Astrocyte of the cerebellum (primary cell): ENCODE measurements around the gene SLC22A12.

Experiments used
- DNase-seq: peaks from one replicate; pipeline ENCODE4 v3.0.0-alpha.2; 2011; ENCODE audit warnings: low read depth
- H3K4me3 ChIP-seq: 2 replicates; pipeline ENCODE4 v1.5.1; 2011; ENCODE audit warnings: mild to moderate bottlenecking, low read depth, low read length, moderate library complexity
- CTCF ChIP-seq: IDR thresholded peaks from 2 replicates; pipeline ENCODE4 v1.5.1; 2012; ENCODE audit warnings: low read length, low read depth, moderate library complexity, mild to moderate bottlenecking; ENCODE audit errors: missing control alignments
- in situ Hi-C: cut with HindIII; loops from 2 replicates; pipeline ENCODE4 v1.10.0; 2017; ENCODE audit warnings: low sequenced_read_pairs

The SLC22A12 gene

GRCh38 chr11:64603411-64604110 lies 12.5 kb downstream of the SLC22A12 start:
- no peak overlapping the region for H3K4me3 ChIP-seq
- DNase-seq = no peak
- in situ Hi-C loops = no loop called here
- no peak for TF ChIP-seq CTCF

- no peak for DNase-seq
- TF ChIP-seq CTCF = no peak
- in situ Hi-C loops = no loop called here
- no peak overlapping the region for H3K4me3 ChIP-seq
Measured at GRCh38 chr11:64604458-64605243, 13.6 kb downstream of the SLC22A12 start.

GRCh38 chr11:64605244-64605560 lies 14.2 kb downstream of the SLC22A12 start:
- no peak overlapping the region for H3K4me3 ChIP-seq

GRCh38 chr11:64605656-64606585 lies 14.9 kb downstream of the SLC22A12 start:
- in situ Hi-C loops = no loop called here
- H3K4me3 ChIP-seq = no peak overlapping the region
- no peak for DNase-seq
- no peak for TF ChIP-seq CTCF

More at GRCh38 chr11:64605244-64605560, 14.2 kb downstream of the SLC22A12 start:
- in situ Hi-C loops = no loop called here
- TF ChIP-seq CTCF = no peak
- no peak for DNase-seq

GRCh38 chr11:64606796-64607380 lies 15.9 kb downstream of the SLC22A12 start:
- TF ChIP-seq CTCF = no peak
- no peak overlapping the region for H3K4me3 ChIP-seq
- in situ Hi-C loops = no loop called here
- no peak for DNase-seq
